T-helper 2 cell (primary cell): ENCODE measurements around the gene TCEANC2.
"Not testable (repeated sequence)": the region's sequence is repeated elsewhere in the genome, so short reads cannot be mapped to it uniquely, and the experiment has no call there.

Source experiments
- DNase-seq, 5 experiments: peaks; one replicate each; pipeline versions ENCODE4 v3.0.0 to v3.0.0-alpha.2; 2012 to 2022
- total RNA-seq, 2 donors: gene quantifications; one replicate each; lab custom pipeline; 2026; lab: John Stamatoyannopoulos, UW

The TCEANC2 gene
- 13.4 to 27.1 reads per million in 2 donors for total RNA-seq

DNA sequence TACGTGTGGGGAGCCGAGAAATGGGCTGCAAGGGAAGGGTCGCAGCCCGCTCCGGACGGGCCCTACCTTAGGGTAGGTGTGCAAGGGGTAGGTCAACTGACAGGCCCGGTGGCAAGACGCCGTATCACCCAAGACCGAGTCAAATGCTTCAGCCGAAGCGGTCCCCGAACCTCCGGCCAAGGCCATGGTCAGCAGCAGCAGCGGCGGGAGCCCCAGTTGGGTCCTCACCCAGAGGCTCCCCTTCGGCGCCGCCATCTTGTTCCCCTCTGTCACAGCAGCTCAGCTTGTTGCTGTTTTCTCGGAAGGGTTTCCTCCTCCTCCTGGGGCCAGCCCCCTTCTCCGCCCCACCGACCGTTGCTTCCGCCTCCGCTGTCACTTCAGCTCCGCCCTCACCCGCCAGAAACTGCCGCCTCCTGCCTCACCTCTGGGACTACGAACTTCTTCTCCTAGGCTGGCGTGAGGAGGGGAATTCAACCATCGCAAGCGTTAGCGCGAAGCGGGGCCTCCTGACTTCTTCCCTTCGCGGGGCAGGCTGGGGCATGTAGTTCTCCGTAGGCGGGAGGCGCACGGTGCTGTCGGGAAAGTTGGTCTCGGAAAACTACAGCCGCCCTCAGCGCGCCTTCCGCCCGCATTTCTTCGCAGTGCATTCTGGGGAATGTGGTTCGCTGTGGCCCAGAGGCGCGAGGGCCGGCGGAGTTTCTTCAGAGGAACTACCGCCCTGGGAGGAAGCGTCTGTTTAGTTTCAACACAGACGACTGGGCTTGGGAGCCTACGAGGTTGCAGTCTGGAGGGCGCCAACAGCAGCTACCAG is at the start of gene TCEANC2, which contains the start of gene TMEM59:
Gene TCEANC2 (plus strand): TSS at position 675 of the 811 bp plus-strand sequence. CDS start 815 bp downstream, outside the sequence.
Gene TMEM59 (minus strand): TSS at position 271 of the 811 bp plus-strand sequence. CDS start 16 bp downstream, at position 255.
- DNase-seq = peak; percentile 86 to 100 (median 96)

DNA sequence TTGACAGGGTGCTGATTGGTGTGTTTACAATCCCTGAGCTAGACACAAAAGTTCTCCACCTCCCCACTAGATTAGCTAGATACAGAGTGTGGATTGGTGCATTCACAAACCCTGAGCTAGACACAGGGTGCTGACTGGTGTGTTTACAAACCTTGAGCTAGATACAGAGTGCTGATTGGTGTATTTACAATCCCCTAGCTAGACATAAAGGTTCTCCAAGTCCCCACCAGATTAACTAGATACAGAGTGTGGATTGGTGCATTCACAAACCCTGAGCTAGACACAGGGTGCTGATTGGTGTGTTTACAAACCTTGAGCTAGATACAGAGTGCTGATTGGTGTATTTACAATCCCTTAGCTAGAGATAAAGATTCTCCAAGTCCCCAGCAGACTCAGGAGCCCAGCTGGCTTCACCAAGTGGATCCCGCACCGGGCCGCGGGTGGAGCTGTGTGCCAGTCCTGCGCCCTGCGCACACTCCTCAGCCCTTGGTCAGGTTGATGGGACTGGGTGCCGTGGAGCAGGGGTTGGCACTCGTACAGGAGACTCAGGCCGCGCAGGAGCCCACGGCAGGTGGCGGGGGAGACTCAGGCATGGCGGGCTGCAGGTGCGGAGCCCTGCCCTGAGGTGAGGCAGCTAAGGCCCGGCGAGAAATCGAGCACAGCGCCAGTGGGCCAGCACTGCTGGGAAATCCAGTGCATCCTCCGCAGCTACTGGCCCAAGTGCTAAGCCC is 49.5 kb upstream of the TCEANC2 start:
- DNase-seq = not testable (repeated sequence)

DNA sequence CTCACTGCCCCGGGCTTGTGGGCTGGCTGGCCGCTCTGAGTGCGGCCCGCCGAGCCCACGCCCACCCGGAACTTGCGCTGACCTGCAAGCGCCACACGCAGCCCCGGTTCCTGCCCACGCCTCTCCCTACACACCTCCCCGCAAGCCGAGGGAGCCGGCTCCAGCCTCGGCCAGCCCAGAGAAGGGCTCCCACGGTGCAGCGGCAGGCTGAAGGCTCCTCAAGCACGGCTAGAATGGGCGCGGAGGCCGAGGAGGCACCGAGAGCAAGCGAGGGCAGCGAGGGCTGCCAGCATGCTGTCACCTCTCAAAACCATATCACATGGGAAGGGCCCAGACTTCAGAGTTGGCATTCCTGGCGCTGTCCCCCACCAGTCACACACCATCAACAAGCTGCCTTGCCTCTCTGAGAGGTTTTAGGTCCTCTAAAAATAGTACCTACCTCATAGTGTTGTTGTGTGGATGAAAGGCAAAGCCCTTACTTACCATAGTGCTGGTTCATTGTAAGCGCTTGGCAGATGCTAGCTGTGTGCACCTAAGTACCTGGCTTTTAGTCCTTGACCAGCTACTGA is 48.8 kb upstream of the TCEANC2 start:
- no peak for DNase-seq

DNA sequence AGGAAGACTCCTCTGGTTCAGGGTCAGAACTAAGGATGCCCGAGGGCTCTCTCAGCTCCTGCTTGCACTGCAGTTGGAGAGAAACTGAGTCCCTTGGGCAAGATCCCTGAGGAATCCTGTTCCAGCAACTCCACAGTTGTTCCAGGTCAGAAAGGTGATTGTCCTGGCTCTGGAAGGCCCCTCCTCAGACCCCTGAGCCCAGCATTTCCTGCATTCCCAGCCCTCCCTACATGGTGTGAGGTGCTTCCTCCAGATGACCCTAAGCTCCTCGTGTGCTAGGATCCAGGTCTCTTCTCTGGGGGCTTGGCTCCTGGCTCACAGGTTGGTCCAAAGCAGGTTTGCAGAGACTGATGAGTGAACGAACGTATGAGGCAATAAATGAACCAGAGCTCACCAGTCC is 46.9 kb upstream of the TCEANC2 start:
- no peak for DNase-seq

DNA sequence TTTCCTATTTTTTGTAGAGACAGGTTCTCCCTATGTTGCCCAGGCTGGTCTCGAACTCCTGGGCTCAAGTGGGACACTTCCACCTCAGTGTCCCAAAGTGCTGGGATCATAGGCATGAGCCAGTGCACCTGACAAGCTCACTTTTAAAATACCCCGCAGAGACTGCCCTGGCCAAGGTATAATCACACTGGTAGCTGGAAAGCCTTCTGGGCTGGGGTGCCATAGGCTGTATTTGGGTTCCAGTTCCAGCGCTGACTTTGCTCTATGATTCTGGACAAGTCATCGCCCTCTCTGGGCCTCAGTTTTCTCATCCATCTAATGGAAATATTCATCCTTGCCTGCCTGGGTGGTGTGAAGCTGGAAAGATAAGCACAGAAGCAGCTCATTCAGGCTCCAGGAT is 45.8 kb upstream of the TCEANC2 start:
- no peak for DNase-seq

DNA sequence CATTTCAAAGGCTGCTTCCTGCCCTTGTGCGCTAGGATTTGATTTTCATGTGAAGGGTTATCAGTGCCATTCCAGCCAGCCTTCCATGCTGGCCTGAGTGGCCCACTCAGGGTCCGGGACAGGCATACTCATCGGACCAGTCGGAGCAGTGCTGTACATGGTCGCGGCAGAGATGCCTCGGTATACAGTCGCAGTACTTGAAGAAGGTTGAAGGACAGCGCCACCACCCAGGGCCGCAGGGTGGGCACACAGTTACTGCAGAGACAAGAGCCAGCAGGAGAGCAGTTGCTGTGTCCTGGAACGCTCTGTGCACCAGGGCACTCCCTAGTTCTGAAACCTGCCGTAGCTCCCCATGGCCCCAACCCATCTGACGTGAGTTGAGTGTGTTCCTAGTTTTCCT is 44.5 kb upstream of the TCEANC2 start:
- no peak for DNase-seq

DNA sequence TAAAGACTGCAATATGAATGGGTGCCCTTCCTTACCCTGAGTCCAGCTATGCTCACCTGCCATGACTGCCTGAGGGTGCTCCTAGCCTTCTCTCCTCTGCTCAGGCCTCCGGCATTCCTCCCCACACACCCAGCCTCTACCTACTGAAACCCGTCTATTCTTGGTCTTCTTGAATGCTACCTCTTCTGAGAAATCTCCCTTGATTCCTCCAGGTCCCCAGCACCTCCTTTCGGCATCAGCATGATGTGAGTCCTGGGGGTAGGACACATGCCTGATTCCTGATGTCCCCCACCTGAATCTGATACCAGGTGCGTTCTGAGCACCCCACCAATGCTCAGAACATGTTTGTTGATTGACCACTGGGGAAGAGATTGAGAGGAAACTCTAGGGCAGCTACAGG is 44.0 kb upstream of the TCEANC2 start:
- no peak for DNase-seq

DNA sequence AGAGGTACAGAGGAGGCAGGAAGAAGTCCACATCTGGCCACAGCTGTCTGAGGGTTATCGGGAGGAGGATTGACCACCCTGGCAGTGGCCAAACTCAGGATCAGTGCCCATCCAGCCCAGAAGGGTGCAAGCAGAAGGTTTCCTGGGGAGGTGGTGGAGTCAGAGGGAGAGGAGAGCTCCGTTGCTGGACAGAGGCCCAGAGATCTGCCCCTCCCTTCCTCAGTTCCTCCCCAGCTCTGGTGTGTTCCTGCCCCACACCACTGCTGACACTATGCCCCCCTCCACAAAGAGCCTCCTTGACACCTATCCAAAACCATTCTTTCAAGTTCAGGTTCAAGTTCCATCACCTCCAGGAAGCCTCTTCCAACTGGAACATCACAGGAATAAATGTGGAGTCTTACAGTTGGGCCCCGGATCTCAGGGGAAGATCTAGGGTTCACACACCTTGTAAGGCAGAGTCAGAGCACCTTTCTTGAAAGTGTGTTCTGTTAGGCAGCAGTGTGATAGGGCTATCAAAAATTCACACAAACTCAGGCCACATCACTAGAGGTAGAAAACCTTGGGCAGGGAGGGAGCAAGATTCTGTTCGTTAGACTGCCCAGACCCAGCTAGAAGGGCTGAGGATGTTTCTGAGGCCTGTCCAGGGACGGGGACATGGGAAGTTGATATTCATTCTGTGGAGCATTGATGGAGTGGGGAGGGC is 42.8 kb upstream of the TCEANC2 start:
- no peak for DNase-seq

DNA sequence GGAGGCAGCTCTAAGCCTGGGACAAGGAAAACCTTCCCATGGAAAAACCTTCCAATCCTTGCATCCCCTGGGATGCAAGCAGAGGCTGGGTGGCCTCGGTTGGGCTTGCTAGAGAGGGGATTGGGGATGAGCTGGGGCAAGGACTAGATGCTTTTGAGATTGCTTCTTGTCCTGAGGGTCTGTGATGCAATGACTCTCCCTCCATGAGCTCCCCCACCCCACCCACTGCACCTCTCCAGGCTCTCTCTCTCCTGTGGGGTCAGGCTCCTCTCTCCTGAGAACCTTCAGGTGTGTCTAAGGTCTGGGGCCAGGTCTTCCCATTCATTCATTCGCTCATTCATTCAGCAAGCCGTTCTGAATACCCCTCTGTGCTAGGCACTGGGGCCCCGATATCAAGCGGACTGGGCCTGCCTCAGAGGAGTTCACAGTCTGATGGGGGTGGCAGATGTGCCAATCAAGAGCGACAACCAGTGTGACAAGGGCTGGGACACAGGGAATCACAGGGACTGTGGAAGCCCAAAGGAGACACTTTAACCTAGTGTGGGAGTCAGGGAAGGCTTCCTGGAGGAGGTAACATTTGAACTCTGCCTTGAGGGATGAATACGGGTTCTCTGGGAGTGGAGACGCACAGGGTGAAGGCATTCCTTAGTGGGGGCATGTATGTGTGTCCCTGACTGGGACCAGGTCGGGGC is 41.9 kb upstream of the TCEANC2 start:
- no peak for DNase-seq

DNA sequence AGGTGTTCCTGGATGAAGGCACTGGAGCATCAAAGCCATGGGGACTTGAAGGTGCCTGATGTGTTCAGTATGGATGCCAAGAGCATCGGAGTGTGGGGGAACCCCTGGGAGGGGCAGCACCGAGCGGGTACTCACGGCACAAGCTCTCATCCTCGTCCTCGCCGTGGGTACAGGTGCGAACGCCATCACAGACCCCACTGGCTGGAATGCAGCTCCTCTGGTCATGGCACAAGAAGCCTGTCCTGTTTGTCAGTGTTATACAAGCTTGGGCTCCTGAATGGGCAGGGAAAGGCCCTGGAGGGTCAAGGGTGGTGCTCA is 41.4 kb upstream of the TCEANC2 start:
- no peak for DNase-seq

DNA sequence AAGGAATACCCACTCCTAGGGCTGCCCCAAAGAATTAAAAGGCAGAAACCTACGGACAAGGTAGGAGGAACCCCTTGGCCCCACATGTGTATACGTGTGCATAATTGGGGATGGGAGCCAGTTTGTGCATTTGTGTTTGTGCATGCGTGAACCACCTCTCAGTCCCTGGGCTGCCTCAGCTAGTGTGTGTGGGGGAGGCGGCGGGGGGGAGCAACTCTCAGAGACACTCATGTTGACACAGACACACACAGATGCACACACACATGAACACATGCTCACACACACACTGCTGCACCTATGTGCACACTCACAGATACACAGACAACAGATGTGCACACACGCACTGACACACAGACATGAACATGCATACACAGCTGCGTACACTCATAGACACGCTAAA is 40.5 kb upstream of the TCEANC2 start:
- DNase-seq = no peak

DNA sequence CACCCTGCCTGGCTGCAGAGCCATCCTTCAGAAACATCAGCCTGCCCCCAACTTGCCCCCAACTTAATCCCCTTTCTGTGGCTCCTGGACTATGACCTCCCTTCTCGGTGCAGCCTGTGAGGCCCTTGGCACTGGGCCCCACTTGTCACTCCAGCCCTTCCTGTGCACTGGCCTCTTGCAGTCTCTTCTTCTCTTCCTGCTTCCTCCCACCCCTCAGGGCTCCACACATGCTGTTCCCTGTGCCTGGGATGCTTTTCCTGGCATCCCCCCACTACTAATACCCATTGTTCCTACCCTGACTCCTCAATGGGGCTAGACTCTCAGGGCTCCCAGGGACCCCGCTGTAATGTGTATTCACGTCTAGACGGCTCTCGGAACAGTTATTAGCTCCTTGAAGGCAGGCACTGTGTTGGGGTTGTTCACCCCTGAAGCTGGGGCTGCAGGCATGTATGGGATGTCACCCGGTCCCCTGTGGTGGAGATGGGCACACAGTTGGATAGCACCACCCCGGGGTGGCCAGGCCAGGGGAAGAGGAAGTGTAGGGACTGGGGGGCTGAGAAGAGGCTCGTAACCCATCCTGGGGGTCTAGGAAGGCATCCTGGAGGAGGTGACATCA is 39.9 kb upstream of the TCEANC2 start:
- no peak for DNase-seq

DNA sequence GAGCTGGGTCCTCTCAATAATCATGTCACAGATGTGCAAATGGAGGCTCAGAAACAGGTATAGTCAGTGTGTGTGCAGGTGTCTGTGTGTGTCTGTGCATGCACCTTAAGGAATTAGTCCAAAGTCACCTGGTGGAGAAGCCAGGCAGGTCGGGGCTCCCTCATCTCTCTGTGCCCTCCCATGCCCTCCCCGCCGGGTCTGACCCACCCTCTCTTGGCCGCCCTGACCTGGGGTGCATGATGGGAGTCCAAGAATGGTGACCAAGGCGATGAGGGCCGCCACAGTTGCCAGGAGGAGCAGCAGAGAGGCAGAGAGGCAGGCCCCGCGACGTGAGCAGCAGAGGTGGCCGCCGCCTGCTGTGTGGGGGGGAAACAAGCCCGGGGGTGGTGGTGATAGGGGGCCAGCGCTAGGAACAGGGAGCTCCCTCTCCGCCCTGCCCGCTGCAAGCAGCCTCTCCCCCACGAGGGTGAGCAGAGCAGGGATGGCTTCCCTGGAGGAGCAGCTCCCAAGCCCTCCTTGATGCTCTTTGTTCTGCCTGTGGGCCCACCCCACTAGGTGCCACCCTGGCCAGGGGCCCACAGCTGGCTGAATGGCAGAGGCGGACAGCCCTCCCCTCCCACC is 39.3 kb upstream of the TCEANC2 start:
- no peak for DNase-seq

DNA sequence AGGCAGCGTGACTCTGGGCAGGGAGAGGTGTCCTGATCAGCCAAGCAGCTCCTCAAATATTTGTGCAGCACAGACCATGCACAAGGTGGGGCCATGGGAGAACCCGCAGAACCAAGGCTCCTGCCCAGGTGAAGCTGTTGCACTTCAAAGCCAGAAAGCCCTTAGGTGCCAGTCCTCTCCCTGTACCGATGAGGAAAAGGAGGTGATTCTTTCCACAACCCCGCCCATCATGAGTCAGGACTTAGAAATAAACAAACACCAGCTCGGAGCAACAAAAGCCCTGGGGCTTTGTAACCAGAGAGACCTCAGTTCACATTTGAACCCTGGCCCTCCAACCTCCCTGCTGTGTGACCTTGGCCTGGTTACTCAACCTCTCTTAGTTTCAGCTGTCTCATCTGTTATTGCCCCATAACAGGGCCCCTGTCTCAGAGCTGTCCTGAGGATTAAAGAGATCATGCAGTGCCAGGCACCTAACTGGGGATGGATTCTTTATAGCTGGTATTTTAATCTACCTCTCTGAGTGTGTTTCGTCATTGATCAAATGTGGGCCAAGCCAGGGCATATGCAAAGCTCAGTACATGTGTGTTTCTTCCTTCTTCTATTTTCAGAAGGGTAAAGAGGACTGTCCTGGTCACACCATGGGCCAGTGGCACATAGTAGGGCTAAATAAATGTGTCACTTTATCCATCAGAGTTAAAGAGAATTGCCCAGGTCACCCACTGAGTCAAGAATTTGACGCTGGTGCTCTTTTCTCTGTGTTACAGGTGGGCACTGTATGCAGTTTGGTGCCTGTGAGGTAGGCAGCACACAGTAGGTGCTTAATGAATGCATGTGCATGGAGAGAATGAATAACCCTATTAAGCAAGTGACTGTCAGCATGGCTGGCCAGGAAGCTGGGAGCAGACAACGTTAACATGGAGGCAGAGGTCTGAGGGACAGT is 36.8 kb upstream of the TCEANC2 start:
- DNase-seq = no peak

DNA sequence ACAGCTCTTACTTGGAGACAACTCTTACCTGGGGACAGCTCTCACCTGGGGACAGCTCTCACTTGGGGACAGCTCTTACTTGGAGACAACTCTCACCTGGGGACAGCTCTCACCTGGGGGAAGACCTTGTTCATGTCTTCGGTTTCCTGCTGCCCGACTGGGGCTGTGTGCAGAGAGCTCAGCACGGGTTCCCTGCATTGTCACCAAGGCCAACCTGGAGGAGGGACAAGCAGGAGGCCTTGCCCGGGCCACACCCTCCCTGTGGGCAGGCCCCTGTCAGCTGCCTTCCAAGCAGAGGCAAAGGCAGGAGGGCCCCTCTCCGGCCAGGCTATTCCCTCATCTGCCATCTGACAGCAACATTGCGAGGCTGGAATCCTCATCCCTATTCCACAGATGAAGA is 35.4 kb upstream of the TCEANC2 start, which contains the start of gene LDLRAD1:
Gene LDLRAD1 (minus strand): TSS at position 208 of the 400 bp plus-strand sequence. CDS start 74 bp downstream, at position 134.
- no peak for DNase-seq

DNA sequence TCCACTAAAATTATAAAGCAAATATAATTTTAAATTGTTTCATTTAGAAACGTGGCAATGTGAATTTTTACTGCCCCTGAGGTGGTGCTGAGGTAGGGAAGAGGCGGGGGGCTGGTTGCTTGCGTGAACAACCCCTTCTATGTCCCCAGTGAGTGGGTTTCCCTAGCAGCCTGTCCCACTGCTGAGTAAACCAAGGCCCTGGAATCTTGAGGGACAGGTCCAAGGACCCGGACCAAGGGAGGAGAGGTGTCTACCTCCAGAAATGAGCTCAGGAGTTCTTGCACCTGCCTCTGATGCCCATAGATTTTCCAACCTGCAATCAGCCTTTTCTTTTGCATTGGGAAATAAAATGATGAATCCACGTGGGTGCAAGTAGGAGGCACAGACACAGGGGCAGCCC is 34.8 kb upstream of the TCEANC2 start:
- no peak for DNase-seq

DNA sequence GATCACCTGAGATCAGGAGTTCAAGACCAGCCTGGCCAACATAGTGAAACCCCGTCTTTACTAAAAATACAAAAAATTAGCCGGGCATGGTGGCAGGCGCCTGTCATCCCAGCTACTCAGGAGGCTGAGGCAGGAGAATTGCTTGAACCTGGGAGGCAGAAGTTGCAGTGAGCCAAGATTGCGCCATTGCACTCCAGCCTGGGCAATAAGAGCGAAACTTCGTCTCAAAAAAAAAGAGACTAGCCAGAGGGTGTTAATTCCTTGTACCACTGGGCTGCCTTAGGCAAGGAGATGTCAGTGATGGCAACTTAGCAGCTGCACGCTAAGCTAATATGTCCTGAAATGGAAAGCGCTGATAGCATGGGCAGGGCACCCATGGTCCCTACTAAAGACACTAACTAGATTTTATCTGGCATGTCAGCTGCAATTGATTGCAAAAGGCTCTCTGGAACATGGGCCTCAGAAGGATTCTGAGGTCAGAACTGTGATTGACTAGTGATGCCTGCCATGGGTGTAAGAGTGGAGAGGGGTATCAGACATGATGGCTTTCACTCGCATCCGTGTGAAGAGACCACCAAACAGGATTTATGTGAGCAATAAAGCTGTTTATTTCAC is 33.7 kb upstream of the TCEANC2 start:
- DNase-seq = not testable (repeated sequence)

DNA sequence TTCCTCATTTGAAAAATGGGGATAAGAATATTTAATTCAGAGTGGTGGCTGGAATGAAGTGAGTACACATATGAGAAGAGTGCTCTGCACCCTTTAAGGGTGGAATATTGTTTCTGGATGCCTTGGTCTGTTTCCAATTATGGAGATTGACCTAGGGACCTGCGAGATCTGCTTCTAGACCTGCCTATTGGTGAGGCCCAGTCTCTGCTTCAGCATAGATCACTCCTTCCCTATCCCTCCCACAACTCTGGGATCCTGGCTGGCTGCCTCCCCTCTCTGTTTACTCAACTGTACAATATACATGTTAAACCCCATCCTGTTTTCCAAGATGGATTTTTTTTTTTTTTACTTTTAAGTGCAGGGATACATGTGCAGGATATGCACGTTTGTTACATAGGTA is 29.1 kb upstream of the TCEANC2 start:
- no peak for DNase-seq

DNA sequence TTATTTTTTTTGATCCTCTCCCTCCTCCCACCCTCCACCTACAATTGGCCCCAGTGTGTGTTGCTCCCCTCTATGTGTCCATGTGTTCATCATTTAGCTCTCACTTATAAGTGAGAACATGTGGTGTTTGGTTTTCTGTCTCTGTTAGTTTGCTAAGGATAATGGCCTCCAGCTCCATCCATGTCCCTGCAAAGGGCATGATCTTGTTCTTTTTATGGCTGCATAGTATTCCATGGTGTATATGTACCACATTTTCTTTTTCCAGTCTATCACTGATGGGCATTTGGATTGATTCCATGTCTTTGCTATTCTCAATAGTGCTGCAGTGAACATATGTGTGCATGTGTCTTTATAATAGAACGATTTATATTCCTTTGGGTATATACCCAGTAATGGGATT is 28.6 kb upstream of the TCEANC2 start:
- DNase-seq = not testable (repeated sequence)

DNA sequence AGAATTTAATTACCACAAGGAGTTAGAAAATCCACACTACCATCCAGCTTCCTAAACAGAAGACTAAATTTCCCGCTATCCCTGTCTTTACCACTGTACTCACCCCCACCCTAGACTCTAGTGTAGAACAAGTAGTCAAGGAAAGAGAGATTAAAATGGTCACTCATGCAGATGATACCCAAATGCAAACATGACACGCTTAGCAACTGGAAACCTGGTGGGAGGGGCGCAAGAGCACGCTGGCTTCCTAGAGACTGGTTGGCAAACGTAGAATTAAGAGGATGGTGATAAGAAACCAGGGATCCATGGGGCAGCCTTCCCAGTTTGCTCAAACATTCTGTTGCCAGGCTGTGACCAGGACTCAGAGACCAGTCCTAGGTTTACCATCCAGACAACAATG is 25.6 kb upstream of the TCEANC2 start:
- no peak for DNase-seq
